Panc1 (cell line): ENCODE results near the gene RGS13. TPM values are rescaled to one million over a fixed set of nuclear protein-coding genes. Genes with fewer than 3 reads are reported as not detected.

Experiments used
- ATAC-seq: fragments of 200-7000 bp; cut with Tn5 transposase; 2 replicates; pipeline ENCODE4 v1.9.1; 2020; ENCODE audit warnings: mild to moderate bottlenecking, moderate library complexity
- BruUV-seq: library from RNA; stranded (reverse); fragments of 400-500 nt; replicated peaks from 2 replicates; lab custom pipeline; 2021; lab: Mats Ljungman, UMichigan
- CTCF ChIA-PET: fragments of 300-600 bp; sonication (Branson Sonifier 250); formaldehyde crosslinking; loops from one replicate; lab custom pipeline; 2022; ENCODE audit warnings: antibody characterized with exemption; lab: Charles Lee
- POLR2A ChIA-PET: fragments of 300-600 bp; sonication (Branson Sonifier 250); formaldehyde crosslinking; loops from one replicate; lab custom pipeline; 2022; ENCODE audit warnings: antibody characterized with exemption; lab: Charles Lee
- DNase-seq: peaks from one replicate; pipeline ENCODE4 v3.0.0-alpha.2; 2010; ENCODE audit warnings: low read depth, low spot score
- H3K27ac ChIP-seq: 2 replicates; pipeline ENCODE4 v1.5.1; 2011; ENCODE audit warnings: mild to moderate bottlenecking, low read length, inconsistent platforms
- H3K27me3 ChIP-seq: fragments of 200-500 bp; sonication (Bioruptor generic); 2 replicates; pipeline ENCODE4 v1.6.0; 2014; ENCODE audit warnings: low read length, inconsistent platforms; ENCODE audit not compliant: control insufficient read depth, insufficient read depth
- H3K36me3 ChIP-seq: fragments of 200-500 bp; sonication (Bioruptor generic); 2 replicates; pipeline ENCODE4 v1.5.1; 2014; ENCODE audit warnings: inconsistent platforms, mild to moderate bottlenecking, low read length, moderate library complexity; ENCODE audit not compliant: control insufficient read depth, insufficient read depth
- H3K4me1 ChIP-seq: 2 replicates; pipeline ENCODE4 v1.5.1; 2011; ENCODE audit warnings: inconsistent platforms, mild to moderate bottlenecking, low read length, moderate library complexity; ENCODE audit not compliant: control insufficient read depth, insufficient read depth
- H3K4me3 ChIP-seq, 2 experiments: 2 replicates each; pipeline ENCODE4 v1.5.1; 2011 to 2012; ENCODE audit warnings: low read depth in 2 of 2, low read length in 2 of 2, mild to moderate bottlenecking in 2 of 2, inconsistent platforms in 1 of 2, moderate library complexity in 1 of 2
- H3K9me3 ChIP-seq: fragments of 200-500 bp; sonication (Bioruptor generic); 2 replicates; pipeline ENCODE4 v1.5.1; 2014; ENCODE audit warnings: low read depth, mild to moderate bottlenecking, inconsistent platforms, low read length, moderate library complexity; ENCODE audit not compliant: control insufficient read depth, insufficient read depth
- CTCF ChIP-seq: fragments of 450-650 bp; IDR thresholded peaks from 2 replicates; pipeline ENCODE4 v1.5.1; 2017; ENCODE audit warnings: mild to moderate bottlenecking
- POLR2AphosphoS5 ChIP-seq: IDR thresholded peaks from 2 replicates; pipeline ENCODE4 v1.6.1; 2012; ENCODE audit warnings: mild to moderate bottlenecking, low read depth, low read length, moderate library complexity
- REST ChIP-seq, 2 experiments: IDR thresholded peaks; 2 replicates each; pipeline ENCODE4 v1.6.1; 2011 to 2012; ENCODE audit warnings: low read depth in 2 of 2, control low read depth in 1 of 2, low read length in 1 of 2, mild to moderate bottlenecking in 1 of 2, moderate library complexity in 1 of 2; ENCODE audit not compliant: insufficient read depth in 1 of 2
- SIN3A ChIP-seq: IDR thresholded peaks from 2 replicates; pipeline ENCODE4 v1.6.1; 2012; ENCODE audit warnings: low read depth, mild to moderate bottlenecking, low read length, moderate library complexity, borderline replicate concordance; ENCODE audit not compliant: insufficient read depth
- TCF7L2 ChIP-seq: IDR thresholded peaks from 2 replicates; pipeline ENCODE4 v1.6.1; 2011; ENCODE audit warnings: mild to moderate bottlenecking, low read depth, low read length, inconsistent platforms
- in situ Hi-C: cut with HindIII; loops from 2 replicates; pipeline ENCODE4 v1.10.0; 2016; ENCODE audit warnings: low sequenced_read_pairs, low pct_unique_long_range_greater_than_20kb
- intact Hi-C: fragments of 100-400 bp; cut with micrococcal nuclease; formaldehyde crosslinking; loops from one replicate; pipeline ENCODE4 v1.10.0; 2022; ENCODE audit not compliant: unreplicated experiment
- total RNA-seq: library from RNA; stranded (reverse); gene quantifications from one replicate; pipeline ENCODE4 v1.2.1, GENCODE V29; 2021; ENCODE audit not compliant: unreplicated experiment

RGS13 gene
- total RNA-seq, 1 experiment from 2014 or later = not detected

- intact Hi-C loops (no loop called here), in situ Hi-C loops (no loop called here)
- POLR2A ChIA-PET = no interaction called here
- ATAC-seq (no peak), DNase-seq (no peak)
- Histone ChIP-seq H3K9me3 (no peaks in the 10 kb centered on the region), H3K4me3 (no peak overlapping the region), H3K27me3 (no peaks in the 10 kb centered on the region), H3K4me1 (no peaks in the 10 kb centered on the region), H3K36me3 (no peaks in the 10 kb centered on the region), H3K27ac (no peak overlapping the region)
- TF ChIP-seq POLR2AphosphoS5 (no peak), TCF7L2 (no peak), SIN3A (no peak), REST (IDR thresholded peaks at IDR 0.05; ENCODE audit: insufficient read depth in 1 of 2, low read depth in 2 of 2, low read length in 1 of 2) (no peak), CTCF (no peak)
- CTCF ChIA-PET = no interaction called here
- BruUV-seq = no TSS peak
These were observed 40.6 kb upstream of the RGS13 start for GRCh38 chr1:192595299-192595698.

- POLR2A ChIA-PET = no interaction called here
- H3K27me3 ChIP-seq = no peaks in the 10 kb centered on the region
- H3K27ac ChIP-seq = no peak overlapping the region
- intact Hi-C loops (no loop called here), in situ Hi-C loops (no loop called here)
- H3K36me3 ChIP-seq = no peaks in the 10 kb centered on the region
- CTCF ChIA-PET = no interaction called here
- no TSS peak for BruUV-seq
- no peak for TF ChIP-seq SIN3A
- no peak for TF ChIP-seq REST (IDR thresholded peaks at IDR 0.05; ENCODE audit: insufficient read depth in 1 of 2, low read depth in 2 of 2, low read length in 1 of 2)
- TF ChIP-seq POLR2AphosphoS5 = no peak
- TF ChIP-seq TCF7L2 = no peak
- no peak for TF ChIP-seq CTCF
- no peaks in the 10 kb centered on the region for H3K4me1 ChIP-seq
- ATAC-seq = no peak
- H3K9me3 ChIP-seq = no peaks in the 10 kb centered on the region
- no peak overlapping the region for H3K4me3 ChIP-seq
- no peak for DNase-seq
These were observed 37.4 kb upstream of the RGS13 start for GRCh38 chr1:192598589-192598988.
